GM18511 (cell line): ENCODE measurements around the gene MBNL2.

Experiments
- ATAC-seq: cut with Tn5 transposase; IDR thresholded peaks from one replicate; pipeline ENCODE4 v1.9.1; 2021; ENCODE audit warnings: mild to moderate bottlenecking, moderate library complexity; ENCODE audit not compliant: unreplicated experiment

The MBNL2 gene

GRCh38 chr13:97403893-97404750 is 182.0 kb downstream of the MBNL2 start:
- peak; percentile 54 for ATAC-seq

- ATAC-seq: no peak
Measured at GRCh38 chr13:97407540-97407939, 185.4 kb downstream of the MBNL2 start.

DNA sequence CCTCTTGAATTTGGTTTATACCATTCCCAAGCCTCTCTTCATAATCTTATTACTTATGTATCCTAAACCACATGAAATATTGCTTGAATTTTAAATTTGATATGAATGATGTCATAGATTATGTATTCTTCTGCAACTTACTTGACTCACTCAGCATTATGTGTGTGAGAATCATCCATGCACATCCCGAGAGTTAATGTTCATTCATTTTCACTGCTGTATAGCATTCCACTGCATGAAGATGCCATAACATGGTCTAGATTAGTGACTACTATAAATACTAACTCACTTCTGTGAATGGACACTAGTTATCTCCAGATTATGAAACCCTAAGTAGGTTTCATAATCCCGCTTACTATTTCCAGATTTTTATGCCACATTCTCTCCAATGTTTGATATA is 186.8 kb downstream of the MBNL2 start:
- no peak for ATAC-seq

DNA sequence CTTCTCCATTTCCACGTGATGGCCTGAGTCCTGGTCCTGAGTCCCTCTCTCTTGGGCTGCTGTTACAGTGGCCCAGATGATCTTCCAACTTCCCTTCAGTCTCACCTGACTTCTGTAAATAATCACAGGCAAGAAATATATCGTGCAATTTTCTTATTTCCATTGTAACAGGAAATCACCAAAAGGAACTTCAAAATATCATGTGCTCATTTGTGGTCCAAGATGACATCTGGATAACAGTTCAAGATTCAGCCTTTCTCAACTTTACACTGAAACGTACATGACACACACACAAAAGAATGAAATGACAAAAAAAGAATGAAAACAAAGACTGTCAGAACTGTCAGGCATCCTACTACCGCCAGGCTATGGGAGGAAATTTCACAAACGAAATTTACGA is 189.9 kb downstream of the MBNL2 start:
- ATAC-seq: no peak

DNA sequence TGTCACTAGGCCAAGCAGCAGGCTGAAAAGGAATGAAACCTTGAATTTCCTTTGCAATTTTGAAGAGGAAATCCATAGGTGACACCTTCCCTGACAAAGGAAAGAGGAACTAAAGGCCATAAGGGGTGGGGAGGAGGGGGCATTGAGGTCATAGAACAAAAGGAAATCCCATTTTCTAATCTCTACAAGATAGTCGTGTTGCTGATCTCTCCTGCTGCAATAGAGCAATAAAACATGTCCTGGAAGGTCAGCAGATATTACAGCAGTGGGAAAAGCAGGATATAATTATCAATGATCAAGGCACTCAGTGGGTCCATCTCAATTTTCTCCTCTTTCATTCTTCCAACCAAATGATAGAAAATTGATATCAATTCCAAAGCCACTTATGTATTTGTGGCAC is 191.6 kb downstream of the MBNL2 start:
- ATAC-seq: no peak

GRCh38 chr13:97414392-97414791 is 192.3 kb downstream of the MBNL2 start:
- no peak for ATAC-seq

DNA sequence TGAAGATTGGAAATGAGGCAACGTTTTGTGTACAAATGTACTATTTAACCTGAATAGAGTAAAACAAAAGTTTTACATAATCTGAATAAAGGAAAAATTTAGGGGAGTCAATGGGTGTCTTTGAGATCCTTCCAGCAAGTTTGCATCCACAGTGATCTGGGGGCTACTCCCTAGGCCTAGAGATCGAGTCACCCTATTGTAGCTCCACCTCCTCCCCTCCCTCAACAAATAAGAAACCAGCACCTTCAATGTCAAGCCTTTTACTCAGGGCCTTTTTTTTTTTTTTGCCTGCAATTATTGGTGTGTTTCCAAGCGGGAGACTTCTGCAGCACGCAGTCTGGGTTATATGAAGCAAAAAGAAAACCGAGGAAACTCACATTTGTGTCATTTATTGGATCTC is 195.6 kb downstream of the MBNL2 start:
- ATAC-seq: no peak

GRCh38 chr13:97422118-97423054 is 200.3 kb downstream of the MBNL2 start:
- no peak for ATAC-seq

GRCh38 chr13:97423300-97424045 is 201.3 kb downstream of the MBNL2 start:
- no peak for ATAC-seq

DNA sequence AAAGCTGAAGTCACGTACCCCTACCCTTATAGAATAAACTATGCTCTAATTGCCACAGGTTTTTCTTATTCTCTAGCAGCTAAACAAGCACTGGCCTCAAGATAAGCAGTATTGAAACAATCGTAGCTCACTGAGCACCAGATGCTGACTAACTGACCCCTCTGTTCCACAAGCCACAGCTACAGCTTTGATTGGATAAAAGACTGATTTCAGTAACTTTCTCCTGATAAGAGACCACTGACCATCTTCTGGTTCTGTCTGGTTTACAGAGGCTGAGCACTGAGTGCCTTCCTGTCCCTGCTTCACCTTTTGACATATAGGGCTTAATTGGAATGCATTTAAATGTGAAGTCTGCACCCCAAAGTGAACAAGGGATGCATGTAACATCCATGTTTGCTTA is 203.5 kb downstream of the MBNL2 start:
- no peak for ATAC-seq

DNA sequence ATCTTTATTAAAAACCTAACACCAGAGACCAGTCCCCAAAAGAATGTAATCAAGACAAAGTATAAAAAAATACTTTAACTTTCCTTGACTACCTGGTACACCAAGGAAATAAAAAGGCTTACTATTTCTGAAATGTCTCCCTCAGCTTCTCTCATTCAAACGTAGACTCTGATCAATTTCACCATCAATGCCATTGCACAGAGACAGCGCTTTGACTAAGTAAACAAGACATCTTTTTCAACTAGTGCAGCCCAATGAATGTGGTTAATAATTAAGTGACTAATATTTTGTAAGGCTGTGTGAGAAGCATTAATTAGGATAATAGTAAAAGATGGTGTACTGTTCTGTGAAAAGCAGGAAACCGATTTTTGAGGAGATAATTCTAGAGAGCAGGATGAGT is 204.6 kb downstream of the MBNL2 start:
- ATAC-seq: no peak

DNA sequence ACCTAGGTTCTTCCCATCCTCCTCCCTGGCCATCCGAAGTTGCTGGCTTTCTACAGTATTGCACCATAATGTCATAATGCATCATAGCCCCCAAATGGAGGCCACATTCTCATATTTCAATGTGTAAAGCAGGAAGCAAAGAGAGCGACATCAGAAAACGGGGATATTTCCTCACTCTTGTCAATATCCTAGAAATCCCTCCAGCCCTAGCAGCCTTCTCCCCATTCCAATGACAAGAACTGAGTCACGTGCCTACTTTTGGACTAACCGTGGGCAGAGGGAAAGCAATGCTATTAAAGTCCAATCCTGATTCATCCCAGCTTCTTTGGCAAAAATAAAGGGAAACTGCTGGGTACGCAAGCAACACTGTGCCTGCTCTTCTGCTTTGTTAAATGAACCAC is 207.5 kb downstream of the MBNL2 start:
- ATAC-seq: no peak

DNA sequence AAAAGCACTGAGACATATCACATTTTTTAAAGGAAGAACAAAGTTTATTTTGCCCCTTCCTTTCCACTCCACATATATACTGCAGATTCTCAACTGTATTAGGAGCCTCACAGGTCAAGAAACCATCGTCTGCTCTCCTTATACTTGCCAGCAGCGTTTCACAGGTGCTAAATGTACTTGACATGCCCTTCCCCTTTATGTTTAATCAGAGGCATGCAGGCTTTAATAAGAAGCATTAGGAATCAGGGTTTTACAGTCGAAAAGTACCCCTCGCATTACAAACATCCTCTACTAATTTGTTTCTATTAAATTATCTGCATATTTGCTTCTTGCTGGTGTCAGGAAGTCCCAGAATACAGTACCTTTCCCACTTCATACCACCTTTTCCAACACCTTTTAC is 208.2 kb downstream of the MBNL2 start:
- ATAC-seq: no peak

DNA sequence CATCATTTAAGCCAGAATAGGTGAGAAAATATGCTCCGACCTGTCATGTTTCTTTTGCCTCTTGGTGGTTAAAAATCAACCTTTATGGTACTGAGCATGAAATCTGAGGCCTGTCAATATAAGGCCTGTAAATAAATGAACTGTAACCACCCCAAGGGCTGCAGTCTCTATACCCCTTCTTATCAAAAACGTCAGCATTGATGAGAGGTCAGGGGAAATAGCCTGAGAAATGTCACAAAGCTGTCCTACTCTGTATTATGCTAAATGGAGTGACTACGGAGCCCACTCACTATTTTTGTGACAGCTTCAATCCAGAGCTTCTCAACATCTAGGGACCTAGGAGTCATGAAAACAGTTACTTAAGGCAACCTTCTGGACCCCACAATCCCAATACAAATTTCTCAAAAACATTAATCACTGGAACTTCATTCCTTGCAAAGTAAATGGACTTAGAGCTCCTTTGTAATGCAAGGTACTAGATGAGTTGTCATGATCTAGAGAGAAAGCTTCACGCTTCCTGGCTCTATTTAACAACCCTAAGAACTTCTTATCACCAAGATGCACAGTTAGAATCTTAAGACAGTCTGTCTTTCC is 209.1 kb downstream of the MBNL2 start:
- no peak for ATAC-seq

DNA sequence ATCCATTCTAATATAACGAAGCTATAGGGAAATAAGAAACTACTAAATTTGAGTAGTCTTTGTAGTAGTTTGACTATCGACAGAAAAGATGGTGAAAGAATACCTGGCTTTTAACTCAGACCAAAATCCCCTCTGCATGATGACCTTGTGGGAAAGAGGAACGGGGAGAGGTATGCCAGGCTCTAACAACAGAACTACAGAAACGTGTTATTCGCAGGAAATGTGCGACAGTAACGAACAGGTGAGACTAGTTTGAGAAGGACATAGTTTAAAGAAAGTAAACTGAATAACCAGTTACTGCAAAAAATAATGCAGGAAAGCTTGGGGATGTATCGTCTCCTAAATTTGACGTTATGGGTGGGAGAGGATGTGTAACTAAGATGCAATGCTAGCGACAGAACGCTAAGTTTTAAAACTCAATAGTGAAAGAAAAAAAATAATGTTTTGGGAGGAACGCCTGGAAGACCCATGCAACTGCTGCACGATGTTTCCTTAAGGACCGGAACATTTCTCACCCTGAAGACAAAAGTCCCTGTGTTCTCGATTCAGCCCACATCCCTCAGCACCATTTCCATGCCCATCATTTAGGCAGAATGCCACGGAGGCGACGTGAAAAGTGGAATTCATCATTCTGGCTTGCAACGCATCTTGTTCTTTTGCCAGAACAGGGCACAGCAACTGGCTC is 210.2 kb downstream of the MBNL2 start:
- no peak for ATAC-seq

- ATAC-seq: peak; percentile 79
Measured at GRCh38 chr13:97432917-97433726, 211.0 kb downstream of the MBNL2 start.

DNA sequence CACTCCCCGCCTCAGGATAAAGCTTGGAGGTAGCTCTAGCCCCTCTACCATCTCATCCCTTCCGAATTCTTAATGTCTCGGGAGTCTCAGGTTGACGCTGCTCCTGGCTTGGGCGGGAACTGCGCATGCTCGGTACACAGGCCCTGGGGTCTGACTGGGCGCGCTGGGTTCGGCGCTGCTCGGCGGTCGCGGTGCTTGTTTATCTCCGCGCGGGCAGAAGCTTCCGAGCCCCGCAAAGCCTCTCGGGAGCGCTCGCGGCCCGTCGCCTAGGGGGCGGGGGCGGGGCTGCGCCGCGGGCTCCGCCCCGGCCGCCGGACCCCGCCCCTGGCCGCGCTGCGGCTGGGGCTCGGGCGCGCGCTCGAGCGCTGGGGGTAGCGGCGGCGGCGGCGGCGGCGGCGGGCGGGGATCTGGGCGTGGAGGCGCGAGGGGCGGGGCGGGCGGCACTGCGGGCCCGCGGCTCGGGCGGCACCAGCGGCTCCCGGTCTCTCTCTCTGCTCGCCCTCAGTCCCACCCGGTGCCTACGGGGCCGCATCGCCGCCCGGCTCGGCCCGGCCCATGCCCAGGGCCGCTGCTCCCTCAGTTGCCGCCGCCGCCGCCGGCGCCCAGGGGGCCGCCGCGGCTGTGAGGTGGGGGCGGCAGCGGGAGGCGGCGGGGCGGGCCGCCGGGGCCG is 211.7 kb downstream of the MBNL2 start, which contains the start of gene RAP2A:
TSS of gene RAP2A (plus strand) at position 443 of the 670 bp plus-strand sequence. CDS start 302 bp downstream, outside the sequence.
- peak; percentile 54 for ATAC-seq

DNA sequence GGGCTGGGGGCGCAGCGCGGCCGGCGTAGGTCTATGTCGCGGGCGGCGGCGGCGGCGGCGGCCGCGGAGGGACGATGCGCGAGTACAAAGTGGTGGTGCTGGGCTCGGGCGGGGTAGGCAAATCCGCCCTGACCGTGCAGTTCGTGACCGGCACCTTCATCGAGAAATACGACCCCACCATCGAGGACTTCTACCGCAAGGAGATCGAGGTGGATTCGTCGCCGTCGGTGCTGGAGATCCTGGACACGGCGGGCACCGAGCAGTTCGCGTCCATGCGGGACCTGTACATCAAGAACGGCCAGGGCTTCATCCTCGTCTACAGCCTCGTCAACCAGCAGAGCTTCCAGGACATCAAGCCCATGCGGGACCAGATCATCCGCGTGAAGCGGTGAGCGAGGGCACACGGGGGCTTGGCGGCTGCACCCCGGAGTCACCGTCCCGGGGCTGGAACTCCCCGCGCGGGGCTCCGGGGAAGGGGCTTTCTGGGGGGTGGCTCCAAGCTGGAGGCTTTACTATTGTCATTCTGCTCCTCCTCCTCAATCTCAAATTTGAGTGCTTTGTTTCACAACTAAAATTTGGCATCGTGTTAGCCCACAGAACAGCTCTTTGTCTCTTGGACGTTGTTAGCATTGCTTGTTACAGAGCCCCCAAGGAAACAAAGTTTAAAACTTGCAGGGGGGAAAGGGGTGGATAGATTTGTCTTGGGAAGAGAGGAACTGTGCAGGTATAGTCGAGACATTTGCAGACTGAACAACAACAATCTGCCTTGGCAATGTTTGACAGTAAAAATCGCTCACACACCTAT is 212.5 kb downstream of the MBNL2 start:
- peak; percentile 2 for ATAC-seq
